Lower lobe of right lung (tissue), 2 donors: ENCODE results near the gene EDNRB. TPM values are rescaled to one million over a fixed set of nuclear protein-coding genes. Genes with fewer than 3 reads are reported as not detected.

Experiments
- ATAC-seq, 2 donors: fragments of 200-7000 bp; cut with Tn5 transposase; one replicate each; pipeline ENCODE4 v1.9.1; 2020 to 2022; ENCODE audit warnings: mild to moderate bottlenecking in 2 of 2, moderate library complexity in 2 of 2
- DNase-seq: peaks from one replicate; pipeline ENCODE4 v3.0.0-alpha.2; 2020
- H3K27ac ChIP-seq: fragments of 200-600 bp; one replicate; pipeline ENCODE4 v1.8.0; 2022
- H3K27me3 ChIP-seq: fragments of 200-600 bp; one replicate; pipeline ENCODE4 v1.8.0; 2022; ENCODE audit warnings: low read depth
- H3K36me3 ChIP-seq: fragments of 200-600 bp; one replicate; pipeline ENCODE4 v1.8.0; 2022; ENCODE audit warnings: mild to moderate bottlenecking
- H3K4me1 ChIP-seq: fragments of 200-600 bp; one replicate; pipeline ENCODE4 v1.8.0; 2022
- H3K4me3 ChIP-seq: fragments of 200-600 bp; one replicate; pipeline ENCODE4 v1.8.0; 2022; ENCODE audit warnings: mild to moderate bottlenecking
- H3K9me3 ChIP-seq: fragments of 200-600 bp; one replicate; pipeline ENCODE4 v1.8.0; 2022
- CTCF ChIP-seq: fragments of 200-600 bp; IDR thresholded peaks from one replicate; pipeline ENCODE4 v1.8.0; 2022; ENCODE audit warnings: antibody characterized with exemption, mild to moderate bottlenecking
- intact Hi-C: fragments of 100-400 bp; cut with DNase I; formaldehyde crosslinking; loops from one replicate; pipeline ENCODE4 v1.11.0; 2022
- total RNA-seq: library from RNA; stranded (reverse); fragmentation: NEBNext Ultra II Directional; extraction: Animal tissue kit (Norgen Biotek cat#: 25700); gene quantifications from one replicate; pipeline ENCODE4 v1.2.1, GENCODE V29; 2021
- donor health status: DM: no; HTN: yes; CAD: no; lungs with severe emphysema.

Gene EDNRB
- total RNA-seq, 1 donor from 2014 or later, result 60.7 TPM

- H3K4me1 ChIP-seq, result peaks cover 12% of the 10 kb centered on the region
- H3K36me3 ChIP-seq, result no peaks in the 10 kb centered on the region
- H3K4me3 ChIP-seq, result no peak overlapping the region
- intact Hi-C loops, result no loop called here
- no peaks in the 10 kb centered on the region for H3K9me3 ChIP-seq
- ATAC-seq, result peak in 1 of 2 donors; percentile 50
- no peaks in the 10 kb centered on the region for H3K27me3 ChIP-seq
- no peak for DNase-seq
- peak overlapping the region; percentile 53 for H3K27ac ChIP-seq
- TF ChIP-seq CTCF, result no peak
Observed at GRCh38 chr13:77896977-77897376, 21.7 kb downstream of the EDNRB start.

GRCh38 chr13:77896536-77896935, 22.1 kb downstream of the EDNRB start:
- ATAC-seq, result peak; percentile 46 to 57
- peaks cover 12% of the 10 kb centered on the region for H3K4me1 ChIP-seq
- H3K27ac ChIP-seq, result peak overlapping the region; percentile 53
- no peaks in the 10 kb centered on the region for H3K27me3 ChIP-seq
- no peak overlapping the region for H3K4me3 ChIP-seq
- TF ChIP-seq CTCF, result no peak
- no peak for DNase-seq
- H3K9me3 ChIP-seq, result no peaks in the 10 kb centered on the region
- intact Hi-C loops, result no loop called here
- H3K36me3 ChIP-seq, result no peaks in the 10 kb centered on the region

- no peak overlapping the region for H3K4me3 ChIP-seq
- TF ChIP-seq CTCF, result no peak
- H3K4me1 ChIP-seq, result peaks cover 12% of the 10 kb centered on the region
- no peaks in the 10 kb centered on the region for H3K9me3 ChIP-seq
- no peaks in the 10 kb centered on the region for H3K27me3 ChIP-seq
- ATAC-seq, result no peak
- intact Hi-C loops, result no loop called here
- H3K27ac ChIP-seq, result no peak overlapping the region
- no peak for DNase-seq
- no peaks in the 10 kb centered on the region for H3K36me3 ChIP-seq
Observed at GRCh38 chr13:77894743-77895142, 23.9 kb downstream of the EDNRB start.

- Histone ChIP-seq H3K4me1 (peaks cover 6% of the 10 kb centered on the region), H3K27ac (no peak overlapping the region), H3K27me3 (no peaks in the 10 kb centered on the region), H3K4me3 (no peak overlapping the region), H3K9me3 (no peaks in the 10 kb centered on the region), H3K36me3 (no peaks in the 10 kb centered on the region)
- intact Hi-C loops, result no loop called here
- DNase-seq (no peak), ATAC-seq (no peak)
- TF ChIP-seq CTCF, result no peak
Observed at GRCh38 chr13:77893066-77893465, 25.6 kb downstream of the EDNRB start.

- Histone ChIP-seq H3K36me3 (no peaks in the 10 kb centered on the region), H3K4me3 (no peak overlapping the region), H3K27me3 (no peaks in the 10 kb centered on the region), H3K4me1 (peaks cover under 1% of the 10 kb centered on the region), H3K27ac (no peak overlapping the region), H3K9me3 (no peaks in the 10 kb centered on the region)
- no peak for ATAC-seq
- no peak for TF ChIP-seq CTCF
- DNase-seq, result no peak
- intact Hi-C loops, result no loop called here
Observed at GRCh38 chr13:77892491-77892890, 26.1 kb downstream of the EDNRB start.

GRCh38 chr13:77891486-77891885, 27.1 kb downstream of the EDNRB start:
- H3K9me3 ChIP-seq, result no peaks in the 10 kb centered on the region
- H3K27ac ChIP-seq, result no peak overlapping the region
- no peak for TF ChIP-seq CTCF
- intact Hi-C loops, result no loop called here
- no peaks in the 10 kb centered on the region for H3K36me3 ChIP-seq
- ATAC-seq (no peak), DNase-seq (no peak)
- no peaks in the 10 kb centered on the region for H3K27me3 ChIP-seq
- H3K4me3 ChIP-seq, result no peak overlapping the region
- no peaks in the 10 kb centered on the region for H3K4me1 ChIP-seq
